EH (cell line): ENCODE measurements around the gene PDGFC.

ENCODE experiments used
- DNase-seq: peaks from one replicate; pipeline ENCODE4 v3.0.0-alpha.2; 2015; ENCODE audit warnings: low read depth

PDGFC gene

GRCh38 chr4:156746111-156746510 lies 225.5 kb downstream of the PDGFC start:
- no peak for DNase-seq

- DNase-seq = no peak
Measured at GRCh38 chr4:156738766-156739165, 232.8 kb downstream of the PDGFC start.

GRCh38 chr4:156734965-156735895 lies 236.4 kb downstream of the PDGFC start:
- DNase-seq = peak; percentile 68

GRCh38 chr4:156733582-156733981 lies 238.0 kb downstream of the PDGFC start:
- DNase-seq = no peak

- DNase-seq = no peak
Measured at GRCh38 chr4:156732634-156733033, 239.0 kb downstream of the PDGFC start.

- no peak for DNase-seq
Measured at GRCh38 chr4:156729416-156729815, 242.2 kb downstream of the PDGFC start.

GRCh38 chr4:156725257-156725656 lies 246.3 kb downstream of the PDGFC start:
- no peak for DNase-seq

GRCh38 chr4:156723951-156724668 lies 247.5 kb downstream of the PDGFC start:
- DNase-seq = no peak

GRCh38 chr4:156718226-156718625 lies 253.4 kb downstream of the PDGFC start:
- DNase-seq = no peak

GRCh38 chr4:156711193-156711590 lies 260.4 kb downstream of the PDGFC start:
- DNase-seq = no peak
